ENCODE results near the gene COL4A3.

COL4A3 gene

GRCh38 chr2:227163998-227164762 is at the start of gene COL4A3, which contains the start of gene COL4A4:
TSS of gene COL4A3 (plus strand) at chr2:227164624. CDS start at chr2:227164727, 103 bp downstream.
TSS of gene COL4A4 (minus strand) at chr2:227164205. CDS start at chr2:227147483, 16,722 bp downstream.
- Mint-ChIP-seq H3K9me3 (no peaks in the 10 kb centered on the region), H3K36me3 (no peaks in the 10 kb centered on the region), H3K4me3 (peak within 1 kb of the TSS; percentile 64), H3K27ac (no peak within 1 kb of the TSS), H3K4me1 (peaks cover 10% of the 10 kb centered on the region), H3K27me3 (peaks cover 64% of the 10 kb centered on the region)
- CTCF ChIA-PET, result no interaction called here
- peak; percentile 37 for DNase-seq

GRCh38 chr2:227115761-227116160 is 48.7 kb upstream of the COL4A3 start:
- Mint-ChIP-seq H3K9me3 (no peaks in the 10 kb centered on the region), H3K4me1 (no peaks in the 10 kb centered on the region), H3K27ac (no peak overlapping the region), H3K4me3 (no peak overlapping the region), H3K36me3 (no peaks in the 10 kb centered on the region), H3K27me3 (peaks cover 7% of the 10 kb centered on the region)
- CTCF ChIA-PET, result no interaction called here
- no peak for DNase-seq

DNA sequence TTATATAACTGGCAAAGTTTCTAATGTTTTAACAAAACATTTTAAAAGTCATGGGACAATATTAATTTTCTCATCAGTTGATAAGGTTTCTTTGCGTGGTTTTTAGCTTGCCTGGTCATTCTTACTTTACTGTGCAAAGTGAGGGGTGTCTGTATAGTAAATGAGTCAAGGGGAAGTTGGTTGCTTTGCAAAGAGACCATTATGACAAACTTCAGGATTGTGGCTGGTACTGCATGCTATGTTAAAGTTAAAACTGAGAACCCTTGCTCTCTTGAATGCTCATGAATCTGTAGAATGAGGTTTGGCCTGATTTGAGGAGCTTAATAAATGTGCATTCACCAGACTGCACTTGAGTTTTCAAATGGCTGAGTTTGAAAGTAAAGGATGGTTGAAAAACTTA is 47.4 kb upstream of the COL4A3 start:
- peaks cover 7% of the 10 kb centered on the region for H3K27me3 Mint-ChIP-seq
- H3K4me1 Mint-ChIP-seq, result no peaks in the 10 kb centered on the region
- no peak overlapping the region for H3K4me3 Mint-ChIP-seq
- H3K36me3 Mint-ChIP-seq, result no peaks in the 10 kb centered on the region
- CTCF ChIA-PET, result no interaction called here
- no peak overlapping the region for H3K27ac Mint-ChIP-seq
- DNase-seq, result no peak
- no peaks in the 10 kb centered on the region for H3K9me3 Mint-ChIP-seq

- H3K4me1 Mint-ChIP-seq, result no peaks in the 10 kb centered on the region
- H3K27me3 Mint-ChIP-seq, result peaks cover 7% of the 10 kb centered on the region
- no peak overlapping the region for H3K27ac Mint-ChIP-seq
- no peak for DNase-seq
- CTCF ChIA-PET, result interaction anchor here (0.7 kb wide), 1 partner anchor 901 kb away, joined by 3 read pairs; no protein-coding TSS in a partner anchor
- H3K36me3 Mint-ChIP-seq, result no peaks in the 10 kb centered on the region
- H3K4me3 Mint-ChIP-seq, result no peak overlapping the region
- H3K9me3 Mint-ChIP-seq, result no peaks in the 10 kb centered on the region
These were observed 46.6 kb upstream of the COL4A3 start for GRCh38 chr2:227117852-227118251.

DNA sequence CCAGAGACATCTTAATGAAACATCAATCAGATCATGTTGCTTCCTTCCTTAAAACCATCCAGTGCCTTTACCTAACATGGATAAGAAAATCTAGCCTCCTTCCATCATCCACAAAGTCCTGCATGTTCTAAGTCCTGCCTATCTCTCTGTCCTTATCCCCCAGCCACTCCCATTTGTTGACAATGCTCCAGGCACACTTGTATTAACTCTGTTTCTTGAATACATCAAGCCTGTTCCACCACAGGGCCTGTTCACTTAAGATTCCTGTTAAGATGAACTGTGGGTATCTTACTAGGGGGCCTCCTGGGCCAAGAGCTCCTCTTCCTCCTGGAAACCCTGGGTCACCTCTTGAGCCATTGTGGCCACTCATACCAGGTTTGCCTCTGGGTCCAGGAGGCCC is 46.1 kb upstream of the COL4A3 start:
- CTCF ChIA-PET, result interaction anchor here (0.7 to 0.8 kb wide), 3 partner anchors 11 to 902 kb away, joined by 3 read pairs; no protein-coding TSS in a partner anchor
- Mint-ChIP-seq H3K4me3 (no peak overlapping the region), H3K4me1 (no peaks in the 10 kb centered on the region), H3K27me3 (peaks cover 7% of the 10 kb centered on the region), H3K27ac (no peak overlapping the region), H3K9me3 (no peaks in the 10 kb centered on the region), H3K36me3 (no peaks in the 10 kb centered on the region)
- DNase-seq, result no peak

DNA sequence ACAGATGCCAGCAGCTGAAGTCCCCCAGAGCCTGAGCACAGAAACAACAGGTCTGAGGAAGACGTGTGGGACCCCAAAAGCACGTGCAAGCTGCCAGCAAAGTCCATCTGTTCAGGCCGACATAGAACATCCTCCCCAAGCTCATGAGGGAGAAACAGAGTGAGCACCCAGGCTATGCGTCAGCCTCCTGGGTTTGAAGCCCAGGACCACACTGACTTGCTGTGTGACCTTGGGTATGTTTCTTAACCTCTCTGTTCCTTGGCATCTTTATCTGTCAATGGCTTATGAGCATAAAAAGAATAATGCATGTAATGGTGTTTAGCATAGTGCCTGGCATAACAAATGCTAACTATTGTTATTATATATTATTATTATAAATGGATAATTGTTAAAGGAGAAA is 40.7 kb upstream of the COL4A3 start:
- DNase-seq, result no peak
- H3K4me1 Mint-ChIP-seq, result no peaks in the 10 kb centered on the region
- H3K27ac Mint-ChIP-seq, result no peak overlapping the region
- H3K36me3 Mint-ChIP-seq, result no peaks in the 10 kb centered on the region
- CTCF ChIA-PET, result no interaction called here
- H3K4me3 Mint-ChIP-seq, result no peak overlapping the region
- no peaks in the 10 kb centered on the region for H3K9me3 Mint-ChIP-seq
- H3K27me3 Mint-ChIP-seq, result peaks cover 19% of the 10 kb centered on the region

DNA sequence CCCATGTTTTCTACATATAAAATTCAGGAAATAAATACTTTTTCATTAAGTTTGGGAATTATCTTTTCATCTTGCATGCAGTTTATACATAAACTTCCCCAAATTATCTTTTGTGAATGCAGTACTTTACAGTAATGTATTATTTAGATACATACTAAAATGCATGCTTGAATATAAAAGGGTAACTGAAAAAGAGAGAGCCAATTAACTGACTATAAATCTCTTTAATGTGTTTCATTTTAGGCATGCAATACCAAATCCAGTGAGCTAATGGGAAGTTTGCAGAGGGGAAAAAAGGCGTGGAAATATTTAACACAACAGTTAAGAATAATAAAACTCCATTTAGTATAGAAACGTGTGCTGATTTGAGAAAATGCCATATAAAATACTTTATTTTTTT is 39.6 kb upstream of the COL4A3 start:
- CTCF ChIA-PET, result interaction anchor here (1.1 kb wide), 1 partner anchor 114 kb away, joined by 3 read pairs; no protein-coding TSS in a partner anchor
- no peak overlapping the region for H3K4me3 Mint-ChIP-seq
- no peaks in the 10 kb centered on the region for H3K36me3 Mint-ChIP-seq
- H3K27ac Mint-ChIP-seq, result no peak overlapping the region
- no peaks in the 10 kb centered on the region for H3K9me3 Mint-ChIP-seq
- no peaks in the 10 kb centered on the region for H3K4me1 Mint-ChIP-seq
- no peak for DNase-seq
- peaks cover 20% of the 10 kb centered on the region for H3K27me3 Mint-ChIP-seq

DNA sequence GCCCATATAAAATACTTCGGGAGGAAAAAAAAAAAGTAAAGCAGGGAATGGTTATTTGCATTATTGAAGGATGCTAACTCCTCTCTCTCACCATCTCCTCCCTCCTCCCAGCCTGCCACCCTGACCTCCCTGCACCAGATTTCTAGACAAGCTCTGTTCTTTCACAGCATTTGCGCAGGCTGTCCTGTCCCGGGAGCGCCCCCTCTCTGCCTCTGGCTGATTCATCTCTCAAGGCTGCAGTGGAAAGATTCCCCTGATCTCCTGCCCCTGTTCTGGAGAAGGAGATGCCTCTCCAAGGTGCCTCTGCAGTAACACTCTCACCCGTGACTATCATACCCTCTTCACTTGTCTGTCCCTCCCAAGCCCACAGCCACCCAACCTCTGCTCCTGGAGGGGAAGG is 38.9 kb upstream of the COL4A3 start:
- H3K4me3 Mint-ChIP-seq, result no peak overlapping the region
- no peak overlapping the region for H3K27ac Mint-ChIP-seq
- no peaks in the 10 kb centered on the region for H3K9me3 Mint-ChIP-seq
- no peaks in the 10 kb centered on the region for H3K36me3 Mint-ChIP-seq
- DNase-seq, result no peak
- no peaks in the 10 kb centered on the region for H3K4me1 Mint-ChIP-seq
- peaks cover 20% of the 10 kb centered on the region for H3K27me3 Mint-ChIP-seq
- CTCF ChIA-PET, result interaction anchor here (1.1 kb wide), 1 partner anchor 113 kb away, joined by 3 read pairs; no protein-coding TSS in a partner anchor

GRCh38 chr2:227127201-227127600 is 37.2 kb upstream of the COL4A3 start:
- Mint-ChIP-seq H3K36me3 (no peaks in the 10 kb centered on the region), H3K4me1 (no peaks in the 10 kb centered on the region), H3K27me3 (peaks cover 20% of the 10 kb centered on the region), H3K9me3 (no peaks in the 10 kb centered on the region), H3K27ac (no peak overlapping the region), H3K4me3 (no peak overlapping the region)
- CTCF ChIA-PET, result no interaction called here
- no peak for DNase-seq

DNA sequence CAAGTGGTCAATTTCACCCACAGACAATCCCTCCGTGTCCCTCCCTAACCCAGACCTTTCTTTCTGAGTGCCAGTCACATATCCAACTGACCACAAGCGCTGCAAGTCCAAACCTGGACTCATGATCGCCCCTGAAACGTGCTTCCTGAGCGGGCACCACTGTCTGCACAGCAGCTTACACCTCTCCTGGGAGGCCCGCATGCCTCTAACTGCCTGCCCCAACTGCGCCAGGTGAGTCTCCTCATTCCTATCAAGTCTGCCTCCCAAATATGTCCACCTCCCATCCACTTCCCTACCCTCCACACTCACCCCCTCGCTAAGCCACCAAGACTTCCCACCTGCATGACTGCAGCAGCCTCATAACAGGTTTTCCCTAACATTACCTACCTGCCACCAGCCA is 33.8 kb upstream of the COL4A3 start:
- Mint-ChIP-seq H3K36me3 (no peaks in the 10 kb centered on the region), H3K4me3 (no peak overlapping the region), H3K9me3 (no peaks in the 10 kb centered on the region), H3K27me3 (peaks cover 16% of the 10 kb centered on the region), H3K4me1 (no peaks in the 10 kb centered on the region), H3K27ac (no peak overlapping the region)
- CTCF ChIA-PET, result interaction anchor here (1.4 to 4.6 kb wide), 2 partner anchors 108 to 636 kb away, joined by 4 to 58 read pairs; no protein-coding TSS in a partner anchor
- DNase-seq, result no peak

- no peaks in the 10 kb centered on the region for H3K9me3 Mint-ChIP-seq
- no peaks in the 10 kb centered on the region for H3K36me3 Mint-ChIP-seq
- peaks cover 8% of the 10 kb centered on the region for H3K27me3 Mint-ChIP-seq
- no peak overlapping the region for H3K4me3 Mint-ChIP-seq
- no peaks in the 10 kb centered on the region for H3K4me1 Mint-ChIP-seq
- CTCF ChIA-PET, result interaction anchor here (1.3 to 4.6 kb wide), 2 partner anchors 105 to 634 kb away, joined by 5 to 58 read pairs; no protein-coding TSS in a partner anchor
- H3K27ac Mint-ChIP-seq, result no peak overlapping the region
- no peak for DNase-seq
These were observed 31.4 kb upstream of the COL4A3 start for GRCh38 chr2:227132986-227133385.

DNA sequence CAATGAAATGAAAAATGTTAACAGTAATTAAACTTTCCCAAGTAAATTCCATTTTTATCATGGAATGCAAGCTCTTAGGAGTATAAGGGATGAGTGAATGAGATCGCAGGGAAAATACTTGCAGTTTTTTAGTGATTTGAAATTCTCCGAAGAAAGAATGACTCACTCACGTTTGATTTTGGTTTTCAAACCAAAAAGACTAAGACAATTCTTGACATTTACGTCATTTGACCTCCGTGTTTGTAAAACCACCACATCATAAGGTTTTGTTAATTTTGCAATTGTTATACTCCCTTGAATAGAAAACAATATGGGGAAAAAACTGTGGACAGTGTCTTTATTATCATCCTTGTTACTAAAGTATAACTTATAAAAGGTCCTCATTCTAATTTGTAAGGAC is 29.8 kb upstream of the COL4A3 start:
- no peaks in the 10 kb centered on the region for H3K36me3 Mint-ChIP-seq
- H3K27me3 Mint-ChIP-seq, result no peaks in the 10 kb centered on the region
- CTCF ChIA-PET, result no interaction called here
- no peak for DNase-seq
- H3K4me1 Mint-ChIP-seq, result no peaks in the 10 kb centered on the region
- H3K9me3 Mint-ChIP-seq, result no peaks in the 10 kb centered on the region
- no peak overlapping the region for H3K27ac Mint-ChIP-seq
- no peak overlapping the region for H3K4me3 Mint-ChIP-seq

DNA sequence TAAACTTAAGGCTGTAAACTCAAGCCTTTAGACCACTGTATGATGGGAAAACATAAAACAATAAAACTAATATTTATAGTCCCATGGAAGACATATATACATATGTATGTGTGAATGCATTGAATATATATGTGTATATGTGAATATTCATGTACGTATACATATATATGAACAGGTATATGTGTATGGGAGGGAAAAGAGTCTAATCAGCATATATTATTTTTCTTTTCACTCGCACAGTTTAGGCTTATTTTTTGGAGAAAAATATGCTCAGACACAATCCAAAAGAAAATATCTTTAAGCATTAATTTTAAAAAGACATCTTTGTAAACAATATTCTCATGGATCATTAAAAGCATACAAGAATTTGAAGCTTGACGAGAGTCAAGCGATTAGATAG is 23.1 kb upstream of the COL4A3 start:
- Mint-ChIP-seq H3K27ac (no peak overlapping the region), H3K4me3 (no peak overlapping the region), H3K27me3 (peaks cover 4% of the 10 kb centered on the region), H3K36me3 (no peaks in the 10 kb centered on the region), H3K4me1 (no peaks in the 10 kb centered on the region), H3K9me3 (no peaks in the 10 kb centered on the region)
- DNase-seq, result no peak
- CTCF ChIA-PET, result no interaction called here

DNA sequence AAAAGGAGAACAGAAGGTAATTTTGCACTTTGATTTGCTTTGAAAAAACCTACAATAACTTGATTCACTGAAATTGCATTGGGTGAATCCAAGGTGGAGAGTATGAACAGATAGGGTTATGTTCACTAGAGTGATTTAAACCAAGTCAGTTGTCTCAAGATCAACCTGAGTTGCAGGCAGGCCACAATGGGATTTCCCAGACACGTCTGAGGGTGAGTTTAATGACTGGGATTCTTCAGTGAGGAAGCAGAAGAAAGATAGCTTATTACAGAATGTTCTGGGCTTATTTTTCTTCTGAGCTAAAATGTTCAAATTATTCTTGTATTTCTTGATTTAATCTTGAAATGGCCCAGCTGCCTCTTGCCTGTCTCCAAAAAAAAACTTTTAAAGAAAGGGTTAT is 20.5 kb upstream of the COL4A3 start:
- Mint-ChIP-seq H3K4me1 (no peaks in the 10 kb centered on the region), H3K9me3 (no peaks in the 10 kb centered on the region), H3K27ac (no peak overlapping the region), H3K27me3 (peaks cover 4% of the 10 kb centered on the region), H3K36me3 (no peaks in the 10 kb centered on the region), H3K4me3 (no peak overlapping the region)
- CTCF ChIA-PET, result interaction anchor here (0.6 kb wide), 1 partner anchor 326 kb away, joined by 3 read pairs; no protein-coding TSS in a partner anchor
- DNase-seq, result no peak

DNA sequence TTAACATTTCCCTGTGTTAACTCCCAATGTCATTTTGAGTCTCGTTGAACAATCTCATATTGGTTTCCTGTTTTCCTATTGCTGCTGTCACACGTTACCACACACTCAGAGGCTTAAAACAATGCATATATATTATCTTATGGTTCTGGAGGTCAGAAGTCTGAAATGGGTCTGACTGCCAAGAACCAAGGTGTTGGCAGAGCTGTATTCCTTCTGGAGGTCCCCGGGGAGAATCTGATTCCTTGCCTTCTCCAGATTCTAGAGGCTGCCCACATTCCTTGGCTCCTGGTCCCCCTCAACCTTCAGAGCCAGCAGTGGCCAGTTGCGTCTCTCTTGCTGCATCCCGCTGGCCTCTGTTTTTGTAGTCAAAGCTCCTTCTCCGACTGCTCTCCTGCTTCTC is 18.0 kb upstream of the COL4A3 start:
- no peaks in the 10 kb centered on the region for H3K4me1 Mint-ChIP-seq
- H3K27ac Mint-ChIP-seq, result no peak overlapping the region
- peaks cover 4% of the 10 kb centered on the region for H3K27me3 Mint-ChIP-seq
- no peaks in the 10 kb centered on the region for H3K36me3 Mint-ChIP-seq
- H3K4me3 Mint-ChIP-seq, result no peak overlapping the region
- CTCF ChIA-PET, result interaction anchor here (0.6 kb wide), 1 partner anchor 73 kb away, joined by 3 read pairs; no protein-coding TSS in a partner anchor
- no peak for DNase-seq
- H3K9me3 Mint-ChIP-seq, result no peaks in the 10 kb centered on the region

Measured in activated naive CD4-positive, alpha-beta T cell treated with anti-CD3 and anti-CD28 coated beads, Interleukin-2, amount 10 ng/mL, durations not matched to agents 7 days and 5 days (primary cell).